Lower lobe of right lung (tissue), 2 donors: ENCODE data around the gene ATPAF2. TPM values are rescaled to one million over a fixed set of nuclear protein-coding genes. Genes with fewer than 3 reads are reported as not detected.

Source experiments
- ATAC-seq, 2 donors: fragments of 200-7000 bp; cut with Tn5 transposase; one replicate each; pipeline ENCODE4 v1.9.1; 2020 to 2022; ENCODE audit warnings: mild to moderate bottlenecking in 2 of 2, moderate library complexity in 2 of 2
- DNase-seq: peaks from one replicate; pipeline ENCODE4 v3.0.0-alpha.2; 2020
- H3K27ac ChIP-seq: fragments of 200-600 bp; one replicate; pipeline ENCODE4 v1.8.0; 2022
- H3K27me3 ChIP-seq: fragments of 200-600 bp; one replicate; pipeline ENCODE4 v1.8.0; 2022; ENCODE audit warnings: low read depth
- H3K36me3 ChIP-seq: fragments of 200-600 bp; one replicate; pipeline ENCODE4 v1.8.0; 2022; ENCODE audit warnings: mild to moderate bottlenecking
- H3K4me1 ChIP-seq: fragments of 200-600 bp; one replicate; pipeline ENCODE4 v1.8.0; 2022
- H3K4me3 ChIP-seq: fragments of 200-600 bp; one replicate; pipeline ENCODE4 v1.8.0; 2022; ENCODE audit warnings: mild to moderate bottlenecking
- H3K9me3 ChIP-seq: fragments of 200-600 bp; one replicate; pipeline ENCODE4 v1.8.0; 2022
- intact Hi-C: fragments of 100-400 bp; cut with DNase I; formaldehyde crosslinking; loops from one replicate; pipeline ENCODE4 v1.11.0; 2022
- total RNA-seq: library from RNA; stranded (reverse); fragmentation: NEBNext Ultra II Directional; extraction: Animal tissue kit (Norgen Biotek cat#: 25700); gene quantifications from one replicate; pipeline ENCODE4 v1.2.1, GENCODE V29; 2021
- TF ChIP-seq, protein P1 (sequence below): fragments of 200-600 bp; IDR thresholded peaks from one replicate; pipeline ENCODE4 v1.8.0; 2022; ENCODE audit warnings: antibody characterized with exemption, mild to moderate bottlenecking
- donor health status: DM: no; HTN: yes; CAD: no; lungs with severe emphysema.

Gene ATPAF2
- total RNA-seq, 1 donor from 2014 or later: 22.9 TPM

GRCh38 chr17:18045691-18046350 lies 6.9 kb upstream of the ATPAF2 start:
- ATAC-seq: no peak
- intact Hi-C loops: no loop called here
- Histone ChIP-seq H3K9me3 (no peaks in the 10 kb centered on the region), H3K4me1 (peaks cover 10% of the 10 kb centered on the region), H3K36me3 (peaks cover 37% of the 10 kb centered on the region), H3K27me3 (no peaks in the 10 kb centered on the region), H3K27ac (no peak overlapping the region), H3K4me3 (no peak overlapping the region)
- DNase-seq: no peak
- TF ChIP-seq, protein P1, sequence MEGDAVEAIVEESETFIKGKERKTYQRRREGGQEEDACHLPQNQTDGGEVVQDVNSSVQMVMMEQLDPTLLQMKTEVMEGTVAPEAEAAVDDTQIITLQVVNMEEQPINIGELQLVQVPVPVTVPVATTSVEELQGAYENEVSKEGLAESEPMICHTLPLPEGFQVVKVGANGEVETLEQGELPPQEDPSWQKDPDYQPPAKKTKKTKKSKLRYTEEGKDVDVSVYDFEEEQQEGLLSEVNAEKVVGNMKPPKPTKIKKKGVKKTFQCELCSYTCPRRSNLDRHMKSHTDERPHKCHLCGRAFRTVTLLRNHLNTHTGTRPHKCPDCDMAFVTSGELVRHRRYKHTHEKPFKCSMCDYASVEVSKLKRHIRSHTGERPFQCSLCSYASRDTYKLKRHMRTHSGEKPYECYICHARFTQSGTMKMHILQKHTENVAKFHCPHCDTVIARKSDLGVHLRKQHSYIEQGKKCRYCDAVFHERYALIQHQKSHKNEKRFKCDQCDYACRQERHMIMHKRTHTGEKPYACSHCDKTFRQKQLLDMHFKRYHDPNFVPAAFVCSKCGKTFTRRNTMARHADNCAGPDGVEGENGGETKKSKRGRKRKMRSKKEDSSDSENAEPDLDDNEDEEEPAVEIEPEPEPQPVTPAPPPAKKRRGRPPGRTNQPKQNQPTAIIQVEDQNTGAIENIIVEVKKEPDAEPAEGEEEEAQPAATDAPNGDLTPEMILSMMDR: no peak

- no peak for DNase-seq
- no peak overlapping the region for H3K27ac ChIP-seq
- TF ChIP-seq, protein P1: no peak
- H3K4me3 ChIP-seq: no peak overlapping the region
- ATAC-seq: no peak
- H3K36me3 ChIP-seq: peaks cover 26% of the 10 kb centered on the region
- H3K4me1 ChIP-seq: peaks cover 19% of the 10 kb centered on the region
- H3K9me3 ChIP-seq: no peaks in the 10 kb centered on the region
- intact Hi-C loops: no loop called here
- no peaks in the 10 kb centered on the region for H3K27me3 ChIP-seq
Observed at GRCh38 chr17:18044609-18045008, 5.6 kb upstream of the ATPAF2 start.

- ATAC-seq: no peak
- Histone ChIP-seq H3K36me3 (peaks cover 25% of the 10 kb centered on the region), H3K27ac (no peak overlapping the region), H3K4me1 (peaks cover 19% of the 10 kb centered on the region), H3K9me3 (no peaks in the 10 kb centered on the region), H3K4me3 (no peak overlapping the region), H3K27me3 (no peaks in the 10 kb centered on the region)
- TF ChIP-seq, protein P1: no peak
- intact Hi-C loops: no loop called here
- DNase-seq: no peak
Observed at GRCh38 chr17:18043491-18043890, 4.5 kb upstream of the ATPAF2 start.

DNA sequence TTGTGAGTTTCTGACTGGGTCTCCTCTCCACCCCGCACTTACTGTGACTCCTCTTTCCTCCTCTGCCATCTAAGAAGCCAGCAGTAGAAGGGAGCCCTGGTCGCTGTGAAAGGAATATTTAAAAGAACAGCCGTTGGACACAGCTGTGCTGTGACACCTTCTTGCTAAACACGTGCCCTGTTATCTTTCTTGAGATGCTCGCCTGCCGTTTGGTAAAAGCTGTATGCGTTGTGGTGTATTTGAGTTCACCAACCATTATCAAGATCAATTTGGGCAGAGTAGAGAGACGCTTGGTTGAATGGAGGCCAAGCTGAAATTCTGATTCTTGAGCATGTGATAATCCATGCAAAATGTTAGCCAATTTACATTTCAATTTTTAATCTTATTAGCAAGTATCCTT lies 4.0 kb upstream of the ATPAF2 start:
- intact Hi-C loops: no loop called here
- H3K4me3 ChIP-seq: no peak overlapping the region
- no peak for ATAC-seq
- H3K27ac ChIP-seq: no peak overlapping the region
- DNase-seq: no peak
- H3K36me3 ChIP-seq: peaks cover 22% of the 10 kb centered on the region
- peaks cover 24% of the 10 kb centered on the region for H3K4me1 ChIP-seq
- TF ChIP-seq, protein P1: no peak
- H3K9me3 ChIP-seq: no peaks in the 10 kb centered on the region
- no peaks in the 10 kb centered on the region for H3K27me3 ChIP-seq

- TF ChIP-seq, protein P1: no peak
- H3K27me3 ChIP-seq: no peaks in the 10 kb centered on the region
- DNase-seq (no peak), ATAC-seq (no peak)
- H3K9me3 ChIP-seq: no peaks in the 10 kb centered on the region
- H3K4me1 ChIP-seq: peaks cover 36% of the 10 kb centered on the region
- H3K36me3 ChIP-seq: peaks cover 13% of the 10 kb centered on the region
- H3K4me3 ChIP-seq: no peak overlapping the region
- H3K27ac ChIP-seq: no peak overlapping the region
- intact Hi-C loops: no loop called here
Observed at GRCh38 chr17:18041776-18042175, 2.8 kb upstream of the ATPAF2 start.
